Spinal cord (tissue), 10 donors: ENCODE data around the gene IGF1. TPM values are rescaled to one million over a fixed set of nuclear protein-coding genes. Genes with fewer than 3 reads are reported as not detected.
"Not testable (repeated sequence)": the region's sequence is repeated elsewhere in the genome, so short reads cannot be mapped to it uniquely, and the experiment has no call there.

Experiments
- DNase-seq, 6 donors: peaks; one replicate each; pipeline versions ENCODE4 v3.0.0 to v3.0.0-alpha.2; 2013 to 2015; ENCODE audit warnings: low spot score in 6 of 6, low read depth in 4 of 6
- H3K27ac ChIP-seq: one replicate; pipeline ENCODE4 v1.5.1; 2013; ENCODE audit warnings: low read depth, low read length, control low read depth
- H3K27me3 ChIP-seq: one replicate; pipeline ENCODE4 v1.6.1; 2013; ENCODE audit warnings: low read length; ENCODE audit not compliant: control insufficient read depth, insufficient read depth
- H3K36me3 ChIP-seq: one replicate; pipeline ENCODE4 v1.6.1; 2013; ENCODE audit warnings: low read length; ENCODE audit not compliant: control insufficient read depth, insufficient read depth
- H3K4me1 ChIP-seq: one replicate; pipeline ENCODE4 v1.6.1; 2013; ENCODE audit warnings: low read length; ENCODE audit not compliant: control insufficient read depth, insufficient read depth
- H3K4me3 ChIP-seq: one replicate; pipeline ENCODE4 v1.5.1; 2013; ENCODE audit warnings: low read depth, low read length, control low read depth
- H3K9me3 ChIP-seq: one replicate; pipeline ENCODE4 v1.6.1; 2013; ENCODE audit warnings: low read length; ENCODE audit not compliant: control insufficient read depth, insufficient read depth
- WGBS: methylation state at CpG from one replicate; pipeline ENCODE4 v1.1.5; 2013; ENCODE audit warnings: missing lambda C conversion rate; ENCODE audit not compliant: insufficient coverage; 5-methylcytosine and 5-hydroxymethylcytosine counted together
- polyA plus RNA-seq, 2 donors: library from polyadenylated mRNA; unstranded; fragments of 120-200 nt; gene quantifications; one replicate each; pipeline ENCODE4 v1.2.1, GENCODE V29; 2013; ENCODE audit not compliant: insufficient read length in 2 of 2
- total RNA-seq, 2 donors: library from RNA; depleted of rRNA in 1 of 2; stranded (reverse); fragments of 120-200 nt in 1 of 2; fragments of >200 nt in 1 of 2; gene quantifications; one replicate each; pipeline versions ENCODE4 v1.2.3 to v1.2.4, GENCODE V29; 2013 to 2014
- donor health status: healthy.

IGF1 gene
- total and polyA plus RNA-seq, 4 donors, result 4.6 to 22.9 (median 13.0) TPM

GRCh38 chr12:102354281-102354680 is 126.1 kb downstream of the IGF1 start:
- not testable (repeated sequence) for H3K4me1 ChIP-seq, DNase-seq, H3K27me3 ChIP-seq, H3K27ac ChIP-seq, H3K36me3 ChIP-seq, H3K4me3 ChIP-seq, H3K9me3 ChIP-seq
- WGBS, result 100% methylated on average over 1 of the region's 1 CpG

- no peaks in the 10 kb centered on the region for H3K36me3 ChIP-seq
- 71% methylated on average over 1 of the region's 4 CpGs for WGBS
Observed at GRCh38 chr12:102351322-102351721, 129.0 kb downstream of the IGF1 start.

GRCh38 chr12:102350070-102350469 is 130.3 kb downstream of the IGF1 start:
- no CpG with 5 or more reads among the region's 1 CpG for WGBS
- H3K27me3 ChIP-seq, result no peaks in the 10 kb centered on the region
- no peak for DNase-seq
- H3K9me3 ChIP-seq, result peaks cover 7% of the 10 kb centered on the region
- H3K27ac ChIP-seq, result no peak overlapping the region
- no peaks in the 10 kb centered on the region for H3K4me1 ChIP-seq
- H3K4me3 ChIP-seq, result no peak overlapping the region
- H3K36me3 ChIP-seq, result no peaks in the 10 kb centered on the region

More at GRCh38 chr12:102351322-102351721, 129.0 kb downstream of the IGF1 start:
- Histone ChIP-seq H3K4me1 (no peaks in the 10 kb centered on the region), H3K27ac (no peak overlapping the region), H3K27me3 (no peaks in the 10 kb centered on the region), H3K4me3 (no peak overlapping the region), H3K9me3 (peaks cover 5% of the 10 kb centered on the region)
- DNase-seq, result no peak

- peaks cover 4% of the 10 kb centered on the region for H3K9me3 ChIP-seq
- no peaks in the 10 kb centered on the region for H3K4me1 ChIP-seq
- no peaks in the 10 kb centered on the region for H3K27me3 ChIP-seq
- DNase-seq, result no peak
- WGBS, result no CpG with 5 or more reads among the region's 2 CpGs
- no peak overlapping the region for H3K4me3 ChIP-seq
- H3K36me3 ChIP-seq, result no peaks in the 10 kb centered on the region
- no peak overlapping the region for H3K27ac ChIP-seq
Observed at GRCh38 chr12:102349079-102349478, 131.3 kb downstream of the IGF1 start.

- DNase-seq, result peak in 3 of 6 donors; percentile 1 to 55 (median 17)
- WGBS, result no CpG with 5 or more reads among the region's 4 CpGs
- H3K27me3 ChIP-seq, result no peaks in the 10 kb centered on the region
- no peak overlapping the region for H3K27ac ChIP-seq
- no peaks in the 10 kb centered on the region for H3K4me1 ChIP-seq
- H3K4me3 ChIP-seq, result no peak overlapping the region
- peaks cover 3% of the 10 kb centered on the region for H3K9me3 ChIP-seq
- H3K36me3 ChIP-seq, result no peaks in the 10 kb centered on the region
Observed at GRCh38 chr12:102347811-102348210, 132.6 kb downstream of the IGF1 start.
